GM19351 (cell line): Measurements from ENCODE around the gene ADAMTS2.

ENCODE experiments used
- ATAC-seq: cut with Tn5 transposase; IDR thresholded peaks from one replicate; pipeline ENCODE4 v1.9.1; 2021; ENCODE audit warnings: mild to moderate bottlenecking, moderate library complexity; ENCODE audit not compliant: unreplicated experiment

ADAMTS2 gene

GRCh38 chr5:179237770-179238627 lies 107.3 kb downstream of the ADAMTS2 start:
- ATAC-seq = no peak

GRCh38 chr5:179235416-179236400 lies 109.6 kb downstream of the ADAMTS2 start:
- no peak for ATAC-seq

GRCh38 chr5:179234563-179235135 lies 110.6 kb downstream of the ADAMTS2 start:
- ATAC-seq = no peak

- ATAC-seq = no peak
These were observed 111.2 kb downstream of the ADAMTS2 start for GRCh38 chr5:179233909-179234562.

- no peak for ATAC-seq
These were observed 113.0 kb downstream of the ADAMTS2 start for GRCh38 chr5:179232091-179232735.

- no peak for ATAC-seq
These were observed 114.0 kb downstream of the ADAMTS2 start for GRCh38 chr5:179231309-179231708.

- ATAC-seq = no peak
These were observed 115.2 kb downstream of the ADAMTS2 start for GRCh38 chr5:179230061-179230461.

- ATAC-seq = no peak
These were observed 115.9 kb downstream of the ADAMTS2 start for GRCh38 chr5:179229331-179229831.

- no peak for ATAC-seq
These were observed 116.7 kb downstream of the ADAMTS2 start for GRCh38 chr5:179228341-179229121.

- ATAC-seq = no peak
These were observed 117.5 kb downstream of the ADAMTS2 start for GRCh38 chr5:179227580-179228311.

- no peak for ATAC-seq
These were observed 118.1 kb downstream of the ADAMTS2 start for GRCh38 chr5:179227229-179227579.

- no peak for ATAC-seq
These were observed 118.6 kb downstream of the ADAMTS2 start for GRCh38 chr5:179226696-179227095.

GRCh38 chr5:179225387-179225786 lies 119.9 kb downstream of the ADAMTS2 start:
- no peak for ATAC-seq

GRCh38 chr5:179224741-179225140 lies 120.5 kb downstream of the ADAMTS2 start:
- ATAC-seq = no peak

- no peak for ATAC-seq
These were observed 121.3 kb downstream of the ADAMTS2 start for GRCh38 chr5:179223961-179224360.

GRCh38 chr5:179223528-179223927 lies 121.7 kb downstream of the ADAMTS2 start:
- no peak for ATAC-seq

- no peak for ATAC-seq
These were observed 122.8 kb downstream of the ADAMTS2 start for GRCh38 chr5:179222246-179223017.

- ATAC-seq = no peak
These were observed 123.4 kb downstream of the ADAMTS2 start for GRCh38 chr5:179221877-179222220.
